ENCODE results near the gene TSG101. TPM values are rescaled to one million over a fixed set of nuclear protein-coding genes. Genes with fewer than 3 reads are reported as not detected.
A peak's percentile ranks its signal among the peaks of the same experiment; 100 is the strongest.

The TSG101 gene
- polyA plus RNA-seq, result 113 to 148 TPM (median 130 TPM) in 3 replicates
- 354 TPM for polyA plus RNA-seq (2011; ENCODE audit: low read depth)
- polyA plus RNA-seq (2011; cell fraction: cytosol; rRNA removed), result 106 and 170 TPM in 2 replicates
- 109 and 113 TPM in 2 replicates for polyA plus RNA-seq (2011; cell fraction: nucleus; rRNA removed)
- polyA plus RNA-seq (2012; ENCODE audit: low replicate concordance), result 50.9 and 79.5 TPM in 2 replicates
- polyA minus RNA-seq, result 102 to 125 TPM (median 114 TPM) in 3 replicates
- polyA minus RNA-seq (2011; cell fraction: cytosol; rRNA and poly(A)+ RNA removed), result 54.1 TPM
- 30.3 and 63.8 TPM in 2 replicates for polyA minus RNA-seq (2011; cell fraction: nucleus; rRNA and poly(A)+ RNA removed)

DNA sequence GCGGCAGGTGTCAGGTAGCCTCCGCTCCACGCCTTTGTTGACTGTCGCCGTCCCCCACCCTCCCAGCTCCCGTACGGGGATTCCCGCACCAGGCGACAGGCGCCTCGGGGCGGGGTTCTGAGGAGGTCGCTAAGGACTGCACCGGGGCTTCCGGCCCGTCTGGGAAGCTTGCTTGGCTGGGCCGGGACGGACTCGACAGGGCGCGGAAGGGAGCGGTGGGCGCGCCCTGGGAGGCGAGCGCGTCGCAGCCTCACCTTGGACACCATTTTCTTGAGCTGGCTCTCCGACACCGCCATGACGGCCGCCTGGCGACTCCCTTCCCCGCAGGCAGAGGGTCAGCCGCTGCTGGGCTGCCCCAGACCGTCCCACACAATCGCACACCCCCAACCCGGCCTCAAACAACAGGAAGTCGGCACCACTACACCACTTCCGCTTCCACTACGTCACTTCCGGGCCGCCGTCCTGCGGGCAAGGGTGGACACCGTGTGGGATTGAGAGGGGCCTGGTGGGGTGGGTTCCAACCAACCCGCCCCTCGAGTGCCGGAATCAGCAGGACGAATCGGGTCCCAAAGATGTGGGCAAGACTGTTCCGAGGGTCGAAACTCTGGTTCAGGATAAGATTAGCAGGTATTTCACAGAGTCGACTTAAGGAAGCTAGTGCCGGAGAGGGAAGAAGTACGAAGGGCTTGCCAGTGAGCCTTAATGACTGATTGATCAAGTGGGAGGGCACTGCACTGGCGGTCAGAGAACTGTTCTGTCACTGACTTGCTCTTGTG, at the start of gene TSG101:
Gene TSG101 (minus strand): TSS at position 422 of the 776 bp plus-strand sequence. CDS start 126 bp downstream, at position 296.
- no peaks in the 10 kb centered on the region for H3K9me1 ChIP-seq (ENCODE audit: control insufficient read depth, extremely low read depth, insufficient read depth, low read length)
- H3K79me2 ChIP-seq (ENCODE audit: control insufficient read depth, insufficient read depth, low read length), result peaks cover 45% of the 10 kb centered on the region
- H2AFZ ChIP-seq (ENCODE audit: control insufficient read depth, low read length), result peak within 1 kb of the TSS; percentile 73
- dilution Hi-C loops (cut with MboI; ENCODE audit: extremely low pct_ligation_motif_present, low sequenced_read_pairs), result no loop called here
- peaks cover 10% of the 10 kb centered on the region for H3K4me1 ChIP-seq (ENCODE audit: control insufficient read depth, extremely low read depth, insufficient read depth, low read length)
- H3K27me3 ChIP-seq (ENCODE audit: control insufficient read depth, extremely low read depth, insufficient read depth, low read length), result no peaks in the 10 kb centered on the region
- peak within 1 kb of the TSS; percentile 91 for H3K9ac ChIP-seq (ENCODE audit: control insufficient read depth, extremely low read depth, insufficient read depth, low read length)
- H3K27ac ChIP-seq (ENCODE audit: control insufficient read depth, insufficient read depth, low read length), result peak within 1 kb of the TSS; percentile 92
- DNase-seq (ENCODE audit: low read depth, low spot score) (peak; percentile 52), FAIRE-seq (peak; percentile 17)
- no peaks in the 10 kb centered on the region for H3K9me3 ChIP-seq (ENCODE audit: control insufficient read depth, low read depth, low read length)
- peak within 1 kb of the TSS; percentile 79 for H3K4me2 ChIP-seq (ENCODE audit: control insufficient read depth, extremely low read depth, insufficient read depth, low read depth, low read length)
- H3K36me3 ChIP-seq (ENCODE audit: control insufficient read depth in 2 of 2, extremely low read depth in 1 of 2, insufficient read depth in 2 of 2, low read length in 2 of 2), result no peaks in the 10 kb centered on the region
- H4K20me1 ChIP-seq (ENCODE audit: control insufficient read depth, extremely low read depth, insufficient read depth, low read length), result no peaks in the 10 kb centered on the region
- peak within 1 kb of the TSS; percentile 88 to 96 (median 89) for H3K4me3 ChIP-seq (ENCODE audit: control insufficient read depth in 2 of 3, extremely low read depth in 1 of 3, insufficient read depth in 2 of 3, low read depth in 1 of 3, low read length in 3 of 3)
- TF ChIP-seq CTCF (optimal IDR thresholded peaks at IDR 0.05 in 1 of 3, IDR thresholded peaks at IDR 0.05 in 1 of 3, conservative IDR thresholded peaks at IDR 0.05 in 1 of 3; ENCODE audit: extremely low read depth in 1 of 3, insufficient read depth in 2 of 3, low read length in 3 of 3) (no peak), EZH2 (IDR thresholded peaks at IDR 0.05; ENCODE audit: low read length) (no peak)

- H3K9me1 ChIP-seq (ENCODE audit: control insufficient read depth, extremely low read depth, insufficient read depth, low read length), result no peaks in the 10 kb centered on the region
- H3K4me1 ChIP-seq (ENCODE audit: control insufficient read depth, extremely low read depth, insufficient read depth, low read length), result no peaks in the 10 kb centered on the region
- FAIRE-seq (no peak), DNase-seq (ENCODE audit: low read depth, low spot score) (no peak)
- H2AFZ ChIP-seq (ENCODE audit: control insufficient read depth, low read length), result no peak overlapping the region
- dilution Hi-C loops (cut with MboI; ENCODE audit: extremely low pct_ligation_motif_present, low sequenced_read_pairs), result no loop called here
- no peaks in the 10 kb centered on the region for H3K79me2 ChIP-seq (ENCODE audit: control insufficient read depth, insufficient read depth, low read length)
- H3K9ac ChIP-seq (ENCODE audit: control insufficient read depth, extremely low read depth, insufficient read depth, low read length), result no peak overlapping the region
- H3K4me2 ChIP-seq (ENCODE audit: control insufficient read depth, extremely low read depth, insufficient read depth, low read depth, low read length), result no peak overlapping the region
- H3K9me3 ChIP-seq (ENCODE audit: control insufficient read depth, low read depth, low read length), result no peaks in the 10 kb centered on the region
- no peaks in the 10 kb centered on the region for H4K20me1 ChIP-seq (ENCODE audit: control insufficient read depth, extremely low read depth, insufficient read depth, low read length)
- TF ChIP-seq CTCF (optimal IDR thresholded peaks at IDR 0.05 in 1 of 3, IDR thresholded peaks at IDR 0.05 in 1 of 3, conservative IDR thresholded peaks at IDR 0.05 in 1 of 3; ENCODE audit: extremely low read depth in 1 of 3, insufficient read depth in 2 of 3, low read length in 3 of 3) (no peak), EZH2 (IDR thresholded peaks at IDR 0.05; ENCODE audit: low read length) (no peak)
- peaks cover 4 to 11% of the 10 kb centered on the region in 2 experiments for H3K36me3 ChIP-seq (ENCODE audit: control insufficient read depth in 2 of 2, extremely low read depth in 1 of 2, insufficient read depth in 2 of 2, low read length in 2 of 2)
- H3K27me3 ChIP-seq (ENCODE audit: control insufficient read depth, extremely low read depth, insufficient read depth, low read length), result no peaks in the 10 kb centered on the region
- no peak overlapping the region for H3K27ac ChIP-seq (ENCODE audit: control insufficient read depth, insufficient read depth, low read length)
- H3K4me3 ChIP-seq (ENCODE audit: control insufficient read depth in 2 of 3, extremely low read depth in 1 of 3, insufficient read depth in 2 of 3, low read depth in 1 of 3, low read length in 3 of 3), result no peak overlapping the region
These were observed 48.6 kb upstream of the TSG101 start for GRCh38 chr11:18575361-18575760.

All from keratinocyte (primary cell).